Measurements from ENCODE around the gene STARD9. TPM values are rescaled to one million over a fixed set of nuclear protein-coding genes. Genes with fewer than 3 reads are reported as not detected.
A peak's percentile ranks its signal among the peaks of the same experiment; 100 is the strongest.

STARD9 gene
- total and polyA plus RNA-seq, 8 donors = 1.4 to 45.7 (median 11.8) TPM

GRCh38 chr15:42577514-42578031 is 2.2 kb downstream of the STARD9 start:
- Histone ChIP-seq H3K36me3 (no peaks in the 10 kb centered on the region), H3K4me3 (peak overlapping the region in 3 of 4 donors; percentile 5 to 78 (median 8)), H3K4me1 (peaks cover 11 to 71% (median 42%) of the 10 kb centered on the region in 4 donors), H3K27me3 (peaks cover 0 to 25% (median 0%) of the 10 kb centered on the region in 3 donors), H3K27ac (peak overlapping the region in 3 of 5 donors; percentile 25 to 63 (median 52)), H3K9me3 (no peaks in the 10 kb centered on the region)
- TF ChIP-seq EP300 (IDR thresholded peaks at IDR 0.05) = no peak
- TF ChIP-seq CTCF (IDR thresholded peaks at IDR 0.05) = no peak
- no peak for TF ChIP-seq POLR2A (IDR thresholded peaks at IDR 0.05)
- TF ChIP-seq POLR2AphosphoS5 (IDR thresholded peaks at IDR 0.05) = no peak
- DNase-seq = peak in 1 of 2 donors; percentile 31
- WGBS, 5 donors = 8 to 50% (median 38%) methylated on average over 1 of the region's 1 CpG
- intact Hi-C loops (cut with DNase I; ENCODE audit: low total_unique reads) = no loop called here

GRCh38 chr15:42578984-42579537 is 3.7 kb downstream of the STARD9 start:
- H3K27me3 ChIP-seq = peaks cover 0 to 25% (median 0%) of the 10 kb centered on the region in 3 donors
- peaks cover 11 to 86% (median 47%) of the 10 kb centered on the region in 4 donors for H3K4me1 ChIP-seq
- WGBS, 5 donors = 65 to 79% (median 73%) methylated on average over 2 of the region's 2 CpGs
- no peak overlapping the region for H3K4me3 ChIP-seq
- TF ChIP-seq EP300 (IDR thresholded peaks at IDR 0.05) (no peak), POLR2AphosphoS5 (IDR thresholded peaks at IDR 0.05) (no peak), CTCF (IDR thresholded peaks at IDR 0.05) (no peak), POLR2A (IDR thresholded peaks at IDR 0.05) (no peak)
- H3K27ac ChIP-seq = no peak overlapping the region
- intact Hi-C loops (cut with DNase I; ENCODE audit: low total_unique reads) = no loop called here
- no peaks in the 10 kb centered on the region for H3K9me3 ChIP-seq
- no peaks in the 10 kb centered on the region for H3K36me3 ChIP-seq
- no peak for DNase-seq

- Histone ChIP-seq H3K9me3 (no peaks in the 10 kb centered on the region), H3K4me1 (peaks cover 7 to 80% (median 42%) of the 10 kb centered on the region in 4 donors), H3K36me3 (peaks cover 0 to 6% (median 0%) of the 10 kb centered on the region in 4 donors), H3K4me3 (peak overlapping the region; percentile 39 to 49 (median 46)), H3K27ac (peak overlapping the region; percentile 54 to 85 (median 79)), H3K27me3 (peaks cover 0 to 17% (median 0%) of the 10 kb centered on the region in 3 donors)
- 1 to 2% (median 1%) methylated on average over 25 to 37 of the region's 37 CpGs for WGBS, 5 donors
- intact Hi-C loops (cut with DNase I; ENCODE audit: low total_unique reads) = no loop called here
- DNase-seq = peak; percentile 88 to 96
- TF ChIP-seq POLR2AphosphoS5 (IDR thresholded peaks at IDR 0.05) = peak; percentile 35 to 47 (median 37)
- no peak for TF ChIP-seq EP300 (IDR thresholded peaks at IDR 0.05)
Measured at GRCh38 chr15:42581272-42581730, 5.9 kb downstream of the STARD9 start.

- H3K4me3 ChIP-seq = peak overlapping the region in 3 of 4 donors; percentile 26 to 32 (median 30)
- peaks cover 0 to 3% (median 0%) of the 10 kb centered on the region in 3 donors for H3K27me3 ChIP-seq
- peaks cover 0 to 13% (median 0%) of the 10 kb centered on the region in 4 donors for H3K36me3 ChIP-seq
- peak in 1 of 2 donors; percentile 52 for DNase-seq
- WGBS, 5 donors = 72 to 85% (median 79%) methylated on average over 8 of the region's 8 CpGs
- H3K4me1 ChIP-seq = peaks cover 7 to 65% (median 35%) of the 10 kb centered on the region in 4 donors
- H3K9me3 ChIP-seq = no peaks in the 10 kb centered on the region
- intact Hi-C loops (cut with DNase I; ENCODE audit: low total_unique reads) = no loop called here
- H3K27ac ChIP-seq = peak overlapping the region in 3 of 5 donors; percentile 54 to 85 (median 80)
- TF ChIP-seq CTCF (IDR thresholded peaks at IDR 0.05) = no peak
- no peak for TF ChIP-seq POLR2A (IDR thresholded peaks at IDR 0.05)
Measured at GRCh38 chr15:42582569-42583375, 7.4 kb downstream of the STARD9 start.
